GM12878 (cell line): ENCODE data around the gene MDM4. TPM values are rescaled to one million over a fixed set of nuclear protein-coding genes. Genes with fewer than 3 reads are reported as not detected.

ENCODE experiments used
- BCL11A ChIP-seq: IDR thresholded peaks from 2 replicates; pipeline ENCODE4 v1.6.1; 2011; ENCODE audit warnings: low read depth, low read length
- BCL3 ChIP-seq: IDR thresholded peaks from 2 replicates; pipeline ENCODE4 v1.6.1; 2011; ENCODE audit warnings: borderline replicate concordance, low read depth, mild to moderate bottlenecking, moderate library complexity, low read length; ENCODE audit not compliant: insufficient read depth, poor library complexity, severe bottlenecking
- CREB1 ChIP-seq: IDR thresholded peaks from 2 replicates; pipeline ENCODE4 v1.6.1; 2012; ENCODE audit warnings: low read depth, mild to moderate bottlenecking, inconsistent platforms
- EP300 ChIP-seq, 2 experiments: fragments of 150-350 bp in 1 of 2; IDR thresholded peaks; 2 replicates each; pipeline ENCODE4 v1.6.1; 2011 to 2012; ENCODE audit warnings: low read depth in 2 of 2, low read length in 2 of 2, borderline replicate concordance in 1 of 2, improper control_type of control experiment in 1 of 2, inconsistent platforms in 1 of 2; ENCODE audit not compliant: control insufficient read depth in 1 of 2
- IRF4 ChIP-seq: IDR thresholded peaks from 2 replicates; pipeline ENCODE4 v1.6.1; 2011; ENCODE audit warnings: low read depth, low read length
- MYC ChIP-seq: IDR thresholded peaks from 2 replicates; pipeline ENCODE4 v1.6.1; 2011; ENCODE audit warnings: mild to moderate bottlenecking, low read length, moderate library complexity, inconsistent platforms; ENCODE audit not compliant: insufficient read depth, insufficient replicate concordance, insufficient read length, severe bottlenecking
- POLR2AphosphoS5 ChIP-seq: IDR thresholded peaks from 2 replicates; pipeline ENCODE4 v1.6.1; 2011; ENCODE audit warnings: mild to moderate bottlenecking, low read length, inconsistent platforms
- RCOR1 ChIP-seq: conservative IDR thresholded peaks from 2 replicates; pipeline ENCODE4 v1.6.1; 2012; ENCODE audit warnings: low read depth, low read length, improper control_type of control experiment
- SMARCA5 ChIP-seq: fragments of 450-650 bp; IDR thresholded peaks from 2 replicates; pipeline ENCODE4 v1.6.1; 2017; ENCODE audit warnings: mild to moderate bottlenecking
- SPI1 ChIP-seq: IDR thresholded peaks from 2 replicates; pipeline ENCODE4 v1.6.1; 2011; ENCODE audit warnings: low read depth, mild to moderate bottlenecking, low read length, moderate library complexity, borderline replicate concordance; ENCODE audit not compliant: insufficient read depth
- SREBF1 ChIP-seq: IDR thresholded peaks from 2 replicates; pipeline ENCODE4 v1.6.1; 2012; ENCODE audit warnings: mild to moderate bottlenecking, low read length
- STAT3 ChIP-seq: IDR thresholded peaks from 2 replicates; pipeline ENCODE4 v1.6.1; 2011; ENCODE audit warnings: low read depth, low read length, improper control_type of control experiment
- ZBTB33 ChIP-seq: fragments of 450-650 bp; IDR thresholded peaks from 2 replicates; pipeline ENCODE4 v1.6.1; 2017; ENCODE audit warnings: mild to moderate bottlenecking
- ZNF24 ChIP-seq: fragments of 450-650 bp; IDR thresholded peaks from 2 replicates; pipeline ENCODE4 v1.6.1; 2017; ENCODE audit warnings: antibody characterized with exemption, mild to moderate bottlenecking
- ZSCAN29 ChIP-seq: fragments of 450-650 bp; IDR thresholded peaks from 2 replicates; pipeline ENCODE4 v1.6.1; 2017; ENCODE audit warnings: mild to moderate bottlenecking, moderate library complexity
- ZZZ3 ChIP-seq: IDR thresholded peaks from 2 replicates; pipeline ENCODE4 v1.6.1; 2011; ENCODE audit warnings: low read depth; ENCODE audit not compliant: control insufficient read depth, insufficient read length
- polyA plus RNA-seq, 11 experiments: library from polyadenylated mRNA; depleted of rRNA in 4 of 11; unstranded in 6 of 11; stranded (reverse) in 5 of 11; fragments of >200 nt; fragmentation: Nextera tagmentation in 4 of 11; fragmentation: Illumina TruSeq in 1 of 11; extraction: Ambion mirVana in 4 of 11; extraction: Trizol in 1 of 11; gene quantifications; 1 replicate in 1 of 11; 2 replicates in 10 of 11; pipeline versions ENCODE4 v1.2.1 to v1.2.3, GENCODE V29; 2011 to 2016; ENCODE audit warnings: inconsistent platforms in 2 of 11, missing spikeins in 2 of 11, low read depth in 1 of 11
- total RNA-seq, 4 experiments: library from RNA; depleted of rRNA in 3 of 4; stranded (reverse); fragments of >200 nt in 3 of 4; fragmentation: Illumina TruSeq in 1 of 4; extraction: Trizol in 1 of 4; gene quantifications; 2 replicates each; pipeline versions ENCODE4 v1.2.1 to v1.2.3, GENCODE V29; 2013 to 2021
- TF ChIP-seq, protein P1 (sequence below): IDR thresholded peaks from 2 replicates; pipeline ENCODE4 v1.6.1; 2012; ENCODE audit warnings: low read depth, low read length, improper control_type of control experiment
- TF ChIP-seq, protein P2 (sequence below): IDR thresholded peaks from 2 replicates; pipeline ENCODE4 v1.6.1; 2012; ENCODE audit warnings: improper control_type of control experiment, low read depth, low read length; ENCODE audit not compliant: insufficient replicate concordance
- TF ChIP-seq, protein P3 (sequence below): IDR thresholded peaks from 2 replicates; pipeline ENCODE4 v1.6.1; 2011; ENCODE audit warnings: mild to moderate bottlenecking, low read depth, low read length, moderate library complexity; ENCODE audit not compliant: insufficient replicate concordance

MDM4 gene
- total and polyA plus RNA-seq, 10 of the 15 experiments (the other 5 are each of a cell fraction or from before 2014, with no cell fraction given): 2.5 to 74.4 (median 22.7) TPM

DNA sequence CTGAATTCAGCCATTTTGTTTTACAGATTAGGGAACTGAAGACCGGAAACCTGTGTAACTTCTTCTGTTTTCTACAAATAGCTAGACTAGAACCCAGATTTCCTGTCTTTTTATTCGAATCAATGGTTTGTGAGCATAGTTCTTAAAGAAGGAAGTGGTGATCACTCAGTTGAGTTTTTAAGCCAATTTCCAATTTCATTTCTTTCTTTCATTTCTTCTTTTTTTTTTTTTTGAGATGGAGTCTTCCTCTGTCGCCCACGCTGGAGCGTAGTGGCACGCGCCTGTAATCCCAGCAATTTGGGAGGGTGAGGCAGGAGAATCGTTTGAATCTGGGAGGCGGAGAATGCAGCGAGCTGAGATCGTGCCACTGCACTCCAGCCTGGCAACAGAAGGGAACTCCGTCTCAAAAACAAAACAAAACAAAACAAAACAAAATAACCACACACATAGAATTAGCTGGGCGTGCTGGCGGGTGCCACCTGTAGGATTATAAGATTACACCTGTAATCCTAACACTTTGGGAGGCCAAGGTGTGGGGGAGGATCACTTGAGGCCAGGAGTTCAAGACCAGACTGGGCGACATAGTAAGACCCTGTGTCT lies 3.0 kb upstream of the MDM4 start (continued):
- TF ChIP-seq, protein P1, sequence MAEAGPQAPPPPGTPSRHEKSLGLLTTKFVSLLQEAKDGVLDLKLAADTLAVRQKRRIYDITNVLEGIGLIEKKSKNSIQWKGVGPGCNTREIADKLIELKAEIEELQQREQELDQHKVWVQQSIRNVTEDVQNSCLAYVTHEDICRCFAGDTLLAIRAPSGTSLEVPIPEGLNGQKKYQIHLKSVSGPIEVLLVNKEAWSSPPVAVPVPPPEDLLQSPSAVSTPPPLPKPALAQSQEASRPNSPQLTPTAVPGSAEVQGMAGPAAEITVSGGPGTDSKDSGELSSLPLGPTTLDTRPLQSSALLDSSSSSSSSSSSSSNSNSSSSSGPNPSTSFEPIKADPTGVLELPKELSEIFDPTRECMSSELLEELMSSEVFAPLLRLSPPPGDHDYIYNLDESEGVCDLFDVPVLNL: no peak
- TF ChIP-seq POLR2AphosphoS5 (no peak), BCL11A (no peak), IRF4 (no peak), SMARCA5 (no peak), ZBTB33 (peak; percentile 34; the same call in 1 of the 2 replicates), MYC (no peak), EP300 (IDR thresholded peaks at IDR 0.05; ENCODE audit: borderline replicate concordance in 1 of 2, control insufficient read depth in 1 of 2, low read depth in 2 of 2, low read length in 2 of 2) (peak; percentile 3 to 47; a peak in 1 of 4 replicates), BCL3 (no peak), SPI1 (peak; percentile 85), ZNF24 (peak; percentile 95), SREBF1 (no peak), CREB1 (peak; percentile 56), ZZZ3 (no peak), ZSCAN29 (peak; percentile 91), RCOR1 (no peak), STAT3 (no peak)
- TF ChIP-seq, protein P2, sequence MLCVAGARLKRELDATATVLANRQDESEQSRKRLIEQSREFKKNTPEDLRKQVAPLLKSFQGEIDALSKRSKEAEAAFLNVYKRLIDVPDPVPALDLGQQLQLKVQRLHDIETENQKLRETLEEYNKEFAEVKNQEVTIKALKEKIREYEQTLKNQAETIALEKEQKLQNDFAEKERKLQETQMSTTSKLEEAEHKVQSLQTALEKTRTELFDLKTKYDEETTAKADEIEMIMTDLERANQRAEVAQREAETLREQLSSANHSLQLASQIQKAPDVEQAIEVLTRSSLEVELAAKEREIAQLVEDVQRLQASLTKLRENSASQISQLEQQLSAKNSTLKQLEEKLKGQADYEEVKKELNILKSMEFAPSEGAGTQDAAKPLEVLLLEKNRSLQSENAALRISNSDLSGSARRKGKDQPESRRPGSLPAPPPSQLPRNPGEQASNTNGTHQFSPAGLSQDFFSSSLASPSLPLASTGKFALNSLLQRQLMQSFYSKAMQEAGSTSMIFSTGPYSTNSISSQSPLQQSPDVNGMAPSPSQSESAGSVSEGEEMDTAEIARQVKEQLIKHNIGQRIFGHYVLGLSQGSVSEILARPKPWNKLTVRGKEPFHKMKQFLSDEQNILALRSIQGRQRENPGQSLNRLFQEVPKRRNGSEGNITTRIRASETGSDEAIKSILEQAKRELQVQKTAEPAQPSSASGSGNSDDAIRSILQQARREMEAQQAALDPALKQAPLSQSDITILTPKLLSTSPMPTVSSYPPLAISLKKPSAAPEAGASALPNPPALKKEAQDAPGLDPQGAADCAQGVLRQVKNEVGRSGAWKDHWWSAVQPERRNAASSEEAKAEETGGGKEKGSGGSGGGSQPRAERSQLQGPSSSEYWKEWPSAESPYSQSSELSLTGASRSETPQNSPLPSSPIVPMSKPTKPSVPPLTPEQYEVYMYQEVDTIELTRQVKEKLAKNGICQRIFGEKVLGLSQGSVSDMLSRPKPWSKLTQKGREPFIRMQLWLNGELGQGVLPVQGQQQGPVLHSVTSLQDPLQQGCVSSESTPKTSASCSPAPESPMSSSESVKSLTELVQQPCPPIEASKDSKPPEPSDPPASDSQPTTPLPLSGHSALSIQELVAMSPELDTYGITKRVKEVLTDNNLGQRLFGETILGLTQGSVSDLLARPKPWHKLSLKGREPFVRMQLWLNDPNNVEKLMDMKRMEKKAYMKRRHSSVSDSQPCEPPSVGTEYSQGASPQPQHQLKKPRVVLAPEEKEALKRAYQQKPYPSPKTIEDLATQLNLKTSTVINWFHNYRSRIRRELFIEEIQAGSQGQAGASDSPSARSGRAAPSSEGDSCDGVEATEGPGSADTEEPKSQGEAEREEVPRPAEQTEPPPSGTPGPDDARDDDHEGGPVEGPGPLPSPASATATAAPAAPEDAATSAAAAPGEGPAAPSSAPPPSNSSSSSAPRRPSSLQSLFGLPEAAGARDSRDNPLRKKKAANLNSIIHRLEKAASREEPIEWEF: peak; percentile 79
- TF ChIP-seq, protein P3, sequence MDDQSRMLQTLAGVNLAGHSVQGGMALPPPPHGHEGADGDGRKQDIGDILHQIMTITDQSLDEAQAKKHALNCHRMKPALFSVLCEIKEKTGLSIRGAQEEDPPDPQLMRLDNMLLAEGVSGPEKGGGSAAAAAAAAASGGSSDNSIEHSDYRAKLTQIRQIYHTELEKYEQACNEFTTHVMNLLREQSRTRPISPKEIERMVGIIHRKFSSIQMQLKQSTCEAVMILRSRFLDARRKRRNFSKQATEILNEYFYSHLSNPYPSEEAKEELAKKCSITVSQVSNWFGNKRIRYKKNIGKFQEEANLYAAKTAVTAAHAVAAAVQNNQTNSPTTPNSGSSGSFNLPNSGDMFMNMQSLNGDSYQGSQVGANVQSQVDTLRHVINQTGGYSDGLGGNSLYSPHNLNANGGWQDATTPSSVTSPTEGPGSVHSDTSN: no peak
